LoVo (cell line): ENCODE data around the gene GDPD4.
A peak's percentile ranks its signal among the peaks of the same experiment; 100 is the strongest.

Experiments used
- DNase-seq: peaks from one replicate; pipeline ENCODE4 v3.0.0-alpha.2; 2016; ENCODE audit warnings: low spot score

GDPD4 gene

DNA sequence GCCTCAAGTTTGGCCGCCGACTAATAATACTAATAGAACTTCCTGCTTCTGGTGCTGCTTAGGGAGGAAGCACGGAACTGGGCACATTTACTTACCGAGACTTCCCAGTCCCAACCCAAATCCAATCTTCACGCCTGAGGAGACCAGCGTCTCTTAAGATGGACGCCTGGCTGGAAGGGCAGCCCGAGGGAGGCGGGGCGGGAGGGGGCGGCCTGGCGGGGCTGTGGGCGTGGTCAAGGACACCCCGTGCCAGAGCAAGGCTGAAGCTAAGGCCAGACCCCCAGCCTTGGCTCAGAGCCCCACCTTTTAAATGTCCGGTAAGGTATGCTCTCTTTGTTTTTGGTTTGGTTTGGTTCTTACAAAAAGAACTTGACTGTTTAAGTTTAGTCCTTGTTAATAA lies at the start of gene GDPD4:
GDPD4 (minus strand) TSS at position 177 of the 400 bp plus-strand sequence. CDS start 16,549 bp downstream, outside the sequence.
- no peak for DNase-seq

DNA sequence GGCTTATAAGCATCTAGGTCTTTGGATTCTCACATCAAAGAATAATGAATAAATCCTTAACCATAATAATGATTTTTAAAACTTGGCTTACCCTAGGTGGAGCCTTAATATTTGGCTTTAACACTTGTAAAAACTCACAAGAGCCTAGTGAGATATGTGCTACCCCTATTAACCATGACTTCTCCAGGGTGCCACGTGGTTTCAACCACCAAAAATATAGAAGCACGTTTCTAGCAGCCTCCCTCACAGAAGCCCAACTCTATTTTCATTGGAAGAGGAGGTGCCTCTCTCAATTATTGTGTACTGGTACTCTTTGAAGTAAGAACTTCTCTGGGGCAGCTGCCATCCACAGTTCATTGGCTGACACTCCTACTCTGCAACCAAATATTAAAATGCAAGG lies 46.5 kb upstream of the GDPD4 start:
- no peak for DNase-seq

- DNase-seq: no peak
These were observed 45.6 kb upstream of the GDPD4 start for GRCh38 chr11:77346906-77347603.

DNA sequence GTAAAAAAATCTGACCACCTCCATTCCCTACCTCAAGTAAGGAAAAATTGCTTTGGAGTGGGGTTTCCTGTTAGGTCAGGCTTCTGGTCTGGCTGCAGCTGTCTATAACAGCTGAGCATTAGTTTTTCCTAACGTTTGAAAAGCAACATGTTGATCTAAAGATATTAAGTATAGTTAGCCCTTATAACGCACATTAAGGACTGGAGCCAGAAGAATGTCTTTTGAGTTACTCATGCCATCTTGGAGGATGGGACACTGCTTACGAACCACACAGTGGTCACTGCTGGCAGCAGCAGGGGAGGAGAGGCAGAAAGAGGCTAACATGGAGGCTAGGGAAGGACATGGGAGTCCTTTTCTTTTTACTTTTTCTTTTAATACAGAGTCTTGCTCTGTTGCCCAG lies 44.1 kb upstream of the GDPD4 start:
- DNase-seq: no peak

DNA sequence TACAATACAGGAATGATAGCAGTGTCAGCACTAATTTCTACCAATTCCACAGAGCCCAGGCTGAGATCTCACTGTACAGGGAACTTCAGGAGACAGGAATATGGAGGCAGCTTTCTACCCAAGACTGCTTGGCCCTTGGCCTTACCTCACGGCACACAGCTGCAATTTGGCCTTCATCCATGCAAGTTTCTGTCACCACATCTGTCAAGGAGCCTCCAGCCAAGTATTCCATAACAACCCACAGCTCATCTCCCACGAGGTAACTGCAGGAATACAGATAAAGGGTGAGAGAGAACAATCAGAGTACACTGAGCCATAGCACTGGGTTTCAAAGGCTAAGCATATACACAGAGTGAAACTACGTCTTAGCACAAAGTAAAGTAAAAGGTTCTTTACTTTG lies 39.0 kb upstream of the GDPD4 start:
- no peak for DNase-seq

DNA sequence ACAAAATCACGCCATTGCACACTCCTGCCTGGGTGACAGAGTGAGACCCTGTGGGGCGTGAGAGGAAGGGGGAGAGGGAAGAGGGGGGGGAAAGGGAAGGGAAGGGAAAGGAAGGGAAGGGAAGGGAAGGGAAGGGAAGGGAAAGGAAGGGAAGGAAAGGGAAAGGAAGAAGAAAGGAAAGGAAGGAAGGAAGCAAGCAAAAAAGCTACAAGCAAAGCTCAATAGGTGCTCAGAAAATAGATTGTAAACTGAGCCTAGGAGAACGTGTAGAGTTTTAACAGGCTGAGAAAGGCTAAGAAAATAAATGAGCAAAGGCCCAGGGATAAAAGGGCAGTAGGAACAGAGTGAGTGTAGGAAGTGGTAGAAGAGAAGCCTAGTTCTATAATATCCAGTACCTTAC lies 30.8 kb upstream of the GDPD4 start:
- no peak for DNase-seq

DNA sequence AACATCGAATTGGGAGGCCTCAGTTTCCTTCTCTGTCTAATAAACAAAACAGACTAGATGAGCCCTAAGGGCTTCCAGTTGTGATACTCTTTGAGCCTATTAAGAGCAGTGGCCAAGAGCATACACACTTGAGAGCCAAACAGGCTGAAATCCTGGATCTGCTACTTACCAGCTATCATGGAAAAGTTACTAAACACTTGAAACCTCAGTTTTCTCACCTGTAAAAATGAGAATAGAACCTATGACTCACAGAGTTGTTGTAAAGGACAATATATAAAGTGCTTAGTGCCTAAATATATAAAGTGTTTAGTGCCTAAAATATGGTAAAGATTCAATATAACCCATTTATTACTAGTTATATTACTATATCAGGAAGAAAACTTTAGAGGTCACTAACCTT lies 23.7 kb upstream of the GDPD4 start:
- DNase-seq: no peak

- DNase-seq: no peak
These were observed 23.0 kb upstream of the GDPD4 start for GRCh38 chr11:77324508-77324907.

GRCh38 chr11:77322926-77323590 lies 21.6 kb upstream of the GDPD4 start:
- no peak for DNase-seq

DNA sequence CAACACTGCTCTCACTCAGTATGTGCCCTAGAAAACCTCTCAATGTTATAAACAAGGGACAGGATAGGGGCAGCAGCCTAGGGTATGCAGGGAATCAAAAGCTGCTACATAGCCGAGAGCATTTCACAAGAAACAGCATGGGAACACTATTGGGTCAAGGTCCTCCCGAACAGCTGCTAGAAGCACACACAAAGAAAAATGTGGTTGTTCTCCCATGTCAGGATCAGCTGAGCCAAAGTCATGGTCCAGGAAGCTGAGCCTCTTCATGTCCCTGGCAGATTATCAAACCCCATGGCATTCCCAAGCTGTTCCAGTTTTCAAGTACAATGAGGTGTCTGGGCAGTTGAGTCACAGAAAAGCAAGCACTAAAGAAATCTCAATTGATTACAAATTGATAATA lies 21.0 kb upstream of the GDPD4 start:
- no peak for DNase-seq

DNA sequence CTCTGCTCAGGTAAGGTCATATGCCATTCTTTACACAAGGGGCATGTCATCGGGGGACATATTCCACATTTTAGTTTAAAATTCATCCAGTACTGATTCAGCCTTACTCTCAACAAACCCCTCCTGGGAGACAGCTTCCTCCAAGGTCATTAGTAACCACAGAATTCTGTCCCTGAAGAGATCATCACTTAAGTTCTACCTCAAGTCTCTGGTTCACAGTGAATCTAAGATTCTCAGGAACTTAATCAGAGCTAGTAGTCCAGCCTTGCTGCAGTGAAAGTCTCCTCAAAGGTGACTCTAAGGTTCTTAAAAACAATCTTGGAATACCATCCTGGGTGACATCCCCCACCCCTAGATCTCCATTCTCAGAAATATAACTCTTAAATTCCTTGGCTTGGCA lies 18.9 kb upstream of the GDPD4 start:
- DNase-seq: no peak

GRCh38 chr11:77318600-77318999 lies 17.1 kb upstream of the GDPD4 start:
- DNase-seq: no peak

DNA sequence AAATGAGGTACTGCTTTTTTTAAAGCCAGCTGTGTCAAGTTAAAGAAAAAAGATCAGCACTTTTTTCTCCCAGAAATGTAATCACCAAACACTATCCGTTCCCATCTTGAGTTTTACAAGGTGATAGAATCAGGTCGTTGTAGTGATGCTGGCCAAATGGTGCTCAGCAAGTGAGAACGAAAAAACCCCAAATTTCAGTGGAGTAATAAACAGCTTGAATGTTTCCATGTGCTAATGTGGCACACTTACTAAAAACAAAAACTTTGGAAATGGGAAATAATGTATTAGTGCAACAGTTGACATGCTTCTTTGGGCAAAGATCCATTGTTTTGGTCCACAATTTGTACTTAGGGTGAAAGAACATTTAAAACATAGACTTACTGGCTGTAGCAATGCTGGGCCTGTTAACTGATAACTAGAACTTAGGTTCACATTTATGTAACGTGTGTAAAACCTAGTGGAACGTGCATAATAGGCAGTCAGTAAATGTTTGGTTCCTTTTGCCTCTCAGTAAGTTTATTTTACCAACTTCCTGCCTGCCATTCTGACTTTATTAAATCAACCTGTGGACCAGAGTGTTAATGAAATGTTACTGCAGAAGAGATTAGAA lies 15.4 kb upstream of the GDPD4 start:
- no peak for DNase-seq

- DNase-seq: no peak
These were observed 10.6 kb upstream of the GDPD4 start for GRCh38 chr11:77312107-77312506.

DNA sequence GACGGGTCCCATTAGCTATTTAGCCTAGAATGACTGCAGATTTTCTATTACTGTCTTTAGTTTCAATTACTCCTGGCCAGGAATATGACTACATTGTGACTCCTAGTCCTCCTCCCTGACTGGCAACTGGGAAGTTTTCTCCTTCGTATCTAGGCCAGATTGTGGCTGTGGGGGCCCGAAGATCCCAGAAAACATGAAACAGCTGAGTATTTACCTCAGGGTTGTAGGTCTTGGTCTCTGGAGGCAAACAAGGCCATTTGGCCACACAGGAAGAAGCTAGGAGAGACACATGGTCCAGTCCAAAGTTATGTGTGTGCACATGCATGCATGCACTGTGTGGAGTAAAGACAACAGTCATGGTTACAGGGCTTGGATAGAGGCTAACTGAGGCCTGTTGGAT lies 10.2 kb upstream of the GDPD4 start:
- no peak for DNase-seq

DNA sequence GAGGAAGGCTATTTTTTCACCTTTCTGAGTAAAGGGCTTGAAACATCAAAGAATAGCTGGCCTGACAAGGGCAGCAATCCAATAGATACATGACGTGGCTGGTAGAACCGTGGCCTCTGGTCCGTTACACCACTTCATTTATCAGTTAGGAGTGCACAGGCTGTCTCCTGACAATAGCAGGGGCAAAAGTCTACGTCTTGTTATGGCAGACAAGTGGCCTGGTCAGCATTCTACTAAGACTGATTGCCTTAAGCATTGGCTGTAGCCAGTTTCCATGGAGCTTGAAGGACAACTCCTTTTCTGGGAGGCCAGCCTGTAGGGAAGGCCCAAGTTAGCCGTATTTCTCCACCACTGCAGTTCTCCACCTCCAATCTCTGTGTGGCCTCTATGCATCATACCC lies 9.2 kb upstream of the GDPD4 start:
- DNase-seq: no peak

DNA sequence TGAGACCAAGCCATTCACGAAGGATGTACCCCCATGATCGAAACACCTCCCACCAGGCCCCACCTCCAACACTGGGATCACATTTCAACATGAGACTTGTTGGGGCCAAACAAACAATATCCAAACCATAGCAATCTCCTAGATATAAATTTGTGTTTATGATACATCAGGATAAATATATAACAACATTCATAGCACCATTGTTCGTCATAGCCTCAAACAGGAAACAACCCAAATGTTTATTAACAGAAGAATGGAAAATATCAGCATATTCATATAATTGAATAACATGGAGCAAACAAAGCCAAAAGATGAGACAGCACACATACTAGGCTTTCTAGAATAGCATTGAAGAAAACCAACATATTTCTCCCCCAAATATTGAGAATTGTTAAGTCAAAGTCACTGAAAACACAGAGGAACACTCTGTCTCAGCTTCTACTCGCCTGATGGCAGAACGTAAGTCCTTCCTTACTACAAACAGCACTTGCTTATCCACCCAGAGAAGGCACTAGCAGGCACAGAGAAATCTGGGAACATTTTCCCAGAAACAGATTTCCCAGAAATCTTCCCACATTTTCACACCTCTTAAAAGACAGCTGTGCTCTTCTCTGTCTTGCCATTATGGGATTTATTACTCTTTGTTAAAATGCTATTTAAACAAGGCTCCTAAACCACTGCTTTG lies 8.1 kb upstream of the GDPD4 start:
- no peak for DNase-seq

- DNase-seq: no peak
These were observed 7.4 kb upstream of the GDPD4 start for GRCh38 chr11:77308838-77309237.

DNA sequence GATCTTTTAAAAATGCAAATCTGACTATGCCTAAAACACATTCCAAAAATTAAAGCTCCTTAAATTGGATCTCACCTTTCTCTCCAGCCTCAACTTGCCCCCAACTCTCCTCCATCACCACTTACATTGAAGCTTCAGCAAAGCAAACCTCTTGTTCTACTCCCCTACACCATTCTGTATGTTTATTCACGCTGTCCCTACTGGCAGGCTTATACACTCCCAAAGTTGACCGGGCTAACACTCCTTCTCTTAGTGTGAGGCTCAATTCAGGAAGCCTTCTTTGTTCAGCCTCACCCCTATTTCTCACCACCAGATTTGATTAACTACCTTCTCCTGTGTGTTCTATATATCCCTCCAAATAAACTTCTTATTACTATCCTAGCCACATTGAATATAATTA lies 1.8 kb upstream of the GDPD4 start:
- no peak for DNase-seq

DNA sequence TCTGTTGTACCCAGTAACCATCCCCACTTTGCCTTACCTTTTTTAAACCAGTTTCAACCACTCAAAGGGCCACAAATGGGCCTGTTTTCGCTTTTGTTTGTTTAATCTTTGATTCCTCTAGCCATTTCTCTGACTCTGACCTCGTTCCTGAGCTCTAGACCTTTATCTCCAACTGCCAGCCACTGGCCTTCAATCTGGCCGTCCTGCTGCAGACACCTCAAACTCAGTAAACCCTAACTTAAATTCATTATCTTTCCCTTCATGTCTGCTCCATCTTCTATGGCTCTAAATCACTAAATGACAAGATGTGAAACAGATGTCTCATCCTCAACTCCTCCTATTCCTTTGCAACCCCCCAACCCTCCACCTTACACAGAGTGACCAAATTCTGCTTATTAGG lies 1.3 kb upstream of the GDPD4 start:
- no peak for DNase-seq

DNA sequence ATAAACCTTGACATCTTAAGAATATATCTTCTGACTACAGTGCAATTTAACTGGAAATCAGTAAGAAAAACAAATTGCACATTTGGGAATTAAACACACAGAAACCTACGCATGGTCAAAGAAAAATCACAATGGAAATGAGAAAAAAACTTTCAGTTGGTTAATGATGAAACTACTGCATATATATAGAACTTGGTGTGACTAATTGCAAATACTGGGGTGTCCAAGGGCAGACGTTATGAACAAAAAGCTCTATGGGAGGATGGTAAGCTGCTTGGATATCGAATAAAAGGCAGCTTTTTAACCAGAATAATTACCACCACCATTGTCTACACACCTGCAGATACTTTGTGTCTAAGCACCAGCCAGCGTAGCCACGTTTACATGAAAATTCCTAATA lies 791 bp downstream of the GDPD4 start:
- no peak for DNase-seq

DNA sequence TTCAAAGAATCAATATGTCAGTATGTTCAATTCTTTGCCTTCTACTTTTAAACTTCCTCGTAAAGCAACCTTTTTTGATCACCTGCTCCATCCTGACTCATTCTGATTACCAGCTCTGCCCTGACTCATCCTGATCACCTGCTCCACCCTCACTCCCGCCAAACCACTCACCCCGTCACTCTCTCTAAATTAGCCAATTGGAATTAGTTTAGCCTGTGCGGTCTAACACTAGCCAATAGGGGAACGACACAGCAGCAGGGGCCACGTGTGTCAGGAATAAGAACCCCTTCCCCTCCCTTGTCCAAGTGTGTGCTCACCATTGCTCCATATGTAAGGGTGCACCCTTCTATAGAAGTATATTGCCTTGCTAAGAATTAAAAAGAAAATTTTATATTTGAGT lies 1.5 kb downstream of the GDPD4 start:
- DNase-seq: peak; percentile 82

DNA sequence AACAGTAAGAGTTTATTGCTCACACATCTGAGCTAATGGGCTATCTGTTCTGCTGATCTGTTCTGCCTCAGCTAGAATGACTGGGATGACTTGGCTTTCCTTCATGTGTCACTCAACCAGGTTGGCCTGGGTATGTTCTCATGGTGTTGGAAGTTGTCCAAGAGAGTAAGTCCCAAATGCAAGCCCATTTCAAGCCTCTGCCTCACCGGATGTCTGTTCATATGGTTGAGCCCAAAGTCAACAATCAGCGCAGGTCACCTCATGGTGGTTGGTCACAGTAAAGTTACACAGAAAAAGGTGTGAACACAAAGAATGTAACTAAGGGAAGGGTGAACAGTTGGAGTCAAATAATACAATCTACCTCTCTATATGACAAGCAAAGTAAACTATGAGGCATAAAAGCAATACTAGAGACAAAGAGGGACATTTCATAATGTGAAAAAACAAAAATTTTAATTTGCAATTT lies 1.9 kb downstream of the GDPD4 start:
- DNase-seq: peak; percentile 93
